ENCODE measurements around the gene TRIM54.

TRIM54 gene

GRCh38 chr2:27263287-27264252 is 18.7 kb upstream of the TRIM54 start:
- no peaks in the 10 kb centered on the region for H3K27me3 ChIP-seq (ENCODE audit: insufficient read depth, low read length, poor library complexity, severe bottlenecking)
- TF ChIP-seq EZH2phosphoT487 (IDR thresholded peaks at IDR 0.05; ENCODE audit: borderline replicate concordance), result no peak
- TF ChIP-seq CTCF (conservative IDR thresholded peaks at IDR 0.05; ENCODE audit: low read length), result no peak
- no peaks in the 10 kb centered on the region for H3K79me2 ChIP-seq (ENCODE audit: insufficient read depth, low read length)
- no peaks in the 10 kb centered on the region for H4K20me1 ChIP-seq (ENCODE audit: insufficient read depth, low read length, poor library complexity, severe bottlenecking)
- no peaks in the 10 kb centered on the region for H3F3A ChIP-seq (ENCODE audit: low read depth)
- H2AFZ ChIP-seq (ENCODE audit: low read length), result no peak overlapping the region
- no peaks in the 10 kb centered on the region for H3K9me3 ChIP-seq (ENCODE audit: insufficient read depth, low read depth, low read length)
- H3K4me2 ChIP-seq (ENCODE audit: low read depth, low read length, poor library complexity, severe bottlenecking), result no peak overlapping the region
- no peaks in the 10 kb centered on the region for H3K4me1 ChIP-seq (ENCODE audit: insufficient read depth, low read length, poor library complexity, severe bottlenecking)
- H3K9me2 ChIP-seq (replicated peaks; ENCODE audit: low read depth, low read length), result no peaks in the 10 kb centered on the region
- no peak overlapping the region for H3K4me3 ChIP-seq (ENCODE audit: low read length, poor library complexity, severe bottlenecking)
- no peak overlapping the region for H3K9ac ChIP-seq (ENCODE audit: low read depth, low read length, poor library complexity, severe bottlenecking)
- no peaks in the 10 kb centered on the region for H3K36me3 ChIP-seq (ENCODE audit: insufficient read depth, low read length)

GRCh38 chr2:27264253-27264752 is 17.9 kb upstream of the TRIM54 start:
- no peaks in the 10 kb centered on the region for H3K79me2 ChIP-seq (ENCODE audit: insufficient read depth, low read length)
- no peaks in the 10 kb centered on the region for H3K9me3 ChIP-seq (ENCODE audit: insufficient read depth, low read depth, low read length)
- TF ChIP-seq CTCF (conservative IDR thresholded peaks at IDR 0.05; ENCODE audit: low read length), result no peak
- no peak for TF ChIP-seq EZH2phosphoT487 (IDR thresholded peaks at IDR 0.05; ENCODE audit: borderline replicate concordance)
- H3K4me1 ChIP-seq (ENCODE audit: insufficient read depth, low read length, poor library complexity, severe bottlenecking), result no peaks in the 10 kb centered on the region
- H3K4me2 ChIP-seq (ENCODE audit: low read depth, low read length, poor library complexity, severe bottlenecking), result no peak overlapping the region
- no peak overlapping the region for H3K4me3 ChIP-seq (ENCODE audit: low read length, poor library complexity, severe bottlenecking)
- no peak overlapping the region for H3K9ac ChIP-seq (ENCODE audit: low read depth, low read length, poor library complexity, severe bottlenecking)
- no peak overlapping the region for H2AFZ ChIP-seq (ENCODE audit: low read length)
- H3K9me2 ChIP-seq (replicated peaks; ENCODE audit: low read depth, low read length), result no peaks in the 10 kb centered on the region
- H3K36me3 ChIP-seq (ENCODE audit: insufficient read depth, low read length), result no peaks in the 10 kb centered on the region
- no peaks in the 10 kb centered on the region for H4K20me1 ChIP-seq (ENCODE audit: insufficient read depth, low read length, poor library complexity, severe bottlenecking)
- H3K27me3 ChIP-seq (ENCODE audit: insufficient read depth, low read length, poor library complexity, severe bottlenecking), result no peaks in the 10 kb centered on the region
- no peaks in the 10 kb centered on the region for H3F3A ChIP-seq (ENCODE audit: low read depth)

DNA sequence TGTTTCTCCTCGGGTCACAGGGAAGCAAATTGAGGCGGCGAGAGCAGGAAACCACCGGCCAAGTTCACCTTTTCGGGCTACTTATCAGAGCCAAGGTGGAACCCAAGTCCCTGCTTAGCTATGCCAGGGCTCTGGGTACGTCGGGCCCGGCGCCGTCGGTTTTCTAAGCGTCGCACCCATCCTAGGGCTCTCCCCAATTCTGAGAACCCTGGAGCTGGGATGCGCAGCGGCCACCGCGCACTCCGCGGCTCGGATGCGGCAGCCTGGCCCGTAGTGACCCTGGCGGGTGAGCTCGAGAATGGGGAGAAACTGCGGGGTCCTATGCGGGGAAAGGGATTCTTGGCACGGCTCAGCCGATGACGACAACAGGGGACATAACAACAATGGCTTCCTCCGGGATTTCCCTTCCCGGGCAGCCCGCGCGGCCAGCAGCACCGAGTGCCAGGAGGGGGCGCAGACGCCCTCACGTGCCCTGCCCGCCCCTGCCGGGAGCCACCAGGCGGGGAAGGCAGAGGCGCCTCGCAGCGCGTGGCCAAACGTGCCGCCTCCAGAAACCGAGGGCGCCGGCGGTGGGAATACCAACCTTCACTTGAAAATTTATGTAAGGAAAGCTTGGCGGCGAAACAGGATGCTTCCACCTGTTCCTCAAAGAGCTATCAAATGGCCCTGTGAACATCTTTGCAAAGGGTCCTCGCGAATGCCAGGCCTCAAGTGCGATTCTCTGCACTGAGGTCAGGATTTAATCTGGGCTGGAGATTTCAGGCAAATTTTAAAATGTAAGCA is 17.3 kb upstream of the TRIM54 start:
- no peaks in the 10 kb centered on the region for H3K36me3 ChIP-seq (ENCODE audit: insufficient read depth, low read length)
- no peaks in the 10 kb centered on the region for H3K9me2 ChIP-seq (replicated peaks; ENCODE audit: low read depth, low read length)
- no peak overlapping the region for H3K9ac ChIP-seq (ENCODE audit: low read depth, low read length, poor library complexity, severe bottlenecking)
- H3K79me2 ChIP-seq (ENCODE audit: insufficient read depth, low read length), result no peaks in the 10 kb centered on the region
- H3K4me2 ChIP-seq (ENCODE audit: low read depth, low read length, poor library complexity, severe bottlenecking), result no peak overlapping the region
- H3K9me3 ChIP-seq (ENCODE audit: insufficient read depth, low read depth, low read length), result no peaks in the 10 kb centered on the region
- H3F3A ChIP-seq (ENCODE audit: low read depth), result no peaks in the 10 kb centered on the region
- TF ChIP-seq CTCF (conservative IDR thresholded peaks at IDR 0.05; ENCODE audit: low read length) (no peak), EZH2phosphoT487 (IDR thresholded peaks at IDR 0.05; ENCODE audit: borderline replicate concordance) (no peak)
- no peak overlapping the region for H2AFZ ChIP-seq (ENCODE audit: low read length)
- H3K4me3 ChIP-seq (ENCODE audit: low read length, poor library complexity, severe bottlenecking), result no peak overlapping the region
- no peaks in the 10 kb centered on the region for H3K27me3 ChIP-seq (ENCODE audit: insufficient read depth, low read length, poor library complexity, severe bottlenecking)
- H4K20me1 ChIP-seq (ENCODE audit: insufficient read depth, low read length, poor library complexity, severe bottlenecking), result no peaks in the 10 kb centered on the region
- H3K4me1 ChIP-seq (ENCODE audit: insufficient read depth, low read length, poor library complexity, severe bottlenecking), result no peaks in the 10 kb centered on the region
